CD4-positive, CD25-positive, alpha-beta regulatory T cell (primary cell): ENCODE results near the gene ZMYND15. TPM values are rescaled to one million over a fixed set of nuclear protein-coding genes. Genes with fewer than 3 reads are reported as not detected.
"Not testable (repeated sequence)": the region's sequence is repeated elsewhere in the genome, so short reads cannot be mapped to it uniquely, and the experiment has no call there.

Experiments
- ATAC-seq, 2 donors: fragments of 150-1000 bp; cut with Tn5 transposase; one replicate each; pipeline ENCODE4 v1.10.0; 2021; ENCODE audit warnings: low read depth in 2 of 2, moderate number of reproducible peaks in 2 of 2, moderate library complexity in 1 of 2
- DNase-seq, 3 donors: peaks; one replicate each; pipeline versions ENCODE4 v3.0.0 to v3.0.0-alpha.2; 2012 to 2022; ENCODE audit warnings: mixed read lengths in 1 of 3
- H3K27ac ChIP-seq: one replicate; pipeline ENCODE4 v1.7.0; 2013; ENCODE audit warnings: mild to moderate bottlenecking, low read length; ENCODE audit not compliant: insufficient read depth, poor library complexity, severe bottlenecking
- H3K27me3 ChIP-seq: one replicate; pipeline ENCODE4 v1.7.0; 2013; ENCODE audit warnings: low read length; ENCODE audit not compliant: control insufficient read depth, insufficient read depth
- H3K36me3 ChIP-seq: one replicate; pipeline ENCODE4 v1.7.0; 2013; ENCODE audit warnings: mild to moderate bottlenecking, low read length, moderate library complexity; ENCODE audit not compliant: control insufficient read depth, insufficient read depth
- H3K4me1 ChIP-seq: 2 replicates; pipeline ENCODE4 v1.7.0; 2013; ENCODE audit warnings: mild to moderate bottlenecking, low read length; ENCODE audit not compliant: insufficient read depth, control insufficient read depth, poor library complexity, severe bottlenecking
- H3K4me3 ChIP-seq: one replicate; pipeline ENCODE4 v1.7.0; 2013; ENCODE audit warnings: low read depth, mild to moderate bottlenecking, low read length, moderate library complexity
- H3K9me3 ChIP-seq, 2 experiments: 1 replicate in 1 of 2; 2 replicates in 1 of 2; pipeline ENCODE4 v1.7.0; 2013; ENCODE audit warnings: low read length in 2 of 2, mild to moderate bottlenecking in 1 of 2, moderate library complexity in 1 of 2; ENCODE audit not compliant: control insufficient read depth in 2 of 2
- H3K27ac Mint-ChIP-seq, 3 donors: one replicate each; pipeline ENCODE4 v1.8.0; 2020 to 2022; ENCODE audit warnings: mild to moderate bottlenecking in 3 of 3, mixed read lengths in 3 of 3, moderate library complexity in 2 of 3
- H3K27me3 Mint-ChIP-seq: one replicate; pipeline ENCODE4 v1.8.0; 2022; ENCODE audit warnings: mild to moderate bottlenecking, mixed read lengths
- H3K36me3 Mint-ChIP-seq: one replicate; pipeline ENCODE4 v1.8.0; 2020; ENCODE audit warnings: mixed read lengths
- H3K4me1 Mint-ChIP-seq, 4 donors: one replicate each; pipeline ENCODE4 v1.8.0; 2020 to 2022; ENCODE audit warnings: mixed read lengths in 4 of 4, mild to moderate bottlenecking in 1 of 4
- H3K4me3 Mint-ChIP-seq, 4 donors: one replicate each; pipeline ENCODE4 v1.8.0; 2020 to 2022; ENCODE audit warnings: mild to moderate bottlenecking in 4 of 4, mixed read lengths in 4 of 4, moderate library complexity in 3 of 4
- H3K9me3 Mint-ChIP-seq, 7 donors: one replicate each; pipeline ENCODE4 v1.8.0; 2020 to 2022; ENCODE audit warnings: mixed read lengths in 7 of 7, mild to moderate bottlenecking in 3 of 7, moderate library complexity in 2 of 7
- polyA plus RNA-seq, 4 donors: library from polyadenylated mRNA; unstranded; fragments of 300-500 nt; fragmentation: Illumina TruSeq; gene quantifications; one replicate each; pipeline ENCODE4 v1.2.3, GENCODE V29; 2021
- total RNA-seq: library from RNA; stranded (reverse); gene quantifications from one replicate; pipeline ENCODE4 v1.2.3, GENCODE V29; 2022

The ZMYND15 gene
- total and polyA plus RNA-seq, 5 donors from 2014 or later, result 1.0 TPM; not detected in 4

- Mint-ChIP-seq H3K36me3 (peaks cover 3% of the 10 kb centered on the region), H3K9me3 (peaks cover 0 to 1% (median 0%) of the 10 kb centered on the region in 7 donors), H3K4me3 (peak within 1 kb of the TSS; percentile 77 to 97 (median 92)), H3K4me1 (peaks cover 15 to 56% (median 37%) of the 10 kb centered on the region in 4 donors), H3K27me3 (peaks cover 7% of the 10 kb centered on the region), H3K27ac (peak within 1 kb of the TSS; percentile 95 to 96 (median 96))
- Histone ChIP-seq H3K4me3 (peak within 1 kb of the TSS; percentile 73), H3K36me3 (no peaks in the 10 kb centered on the region), H3K4me1 (peaks cover 43% of the 10 kb centered on the region), H3K27ac (peak within 1 kb of the TSS; percentile 88), H3K9me3 (no peaks in the 10 kb centered on the region), H3K27me3 (no peaks in the 10 kb centered on the region)
- peak; percentile 97 to 100 (median 99) for DNase-seq
- ATAC-seq, result peak; percentile 84 to 90
Observed at GRCh38 chr17:4709794-4710692, 29.6 kb upstream of the ZMYND15 start, which contains the start of gene ARRB2. TSS of gene ARRB2 (plus strand) at chr17:4710632. CDS start at chr17:4710722, 90 bp downstream.

- no peaks in the 10 kb centered on the region for H3K27me3 ChIP-seq
- ATAC-seq (no peak), DNase-seq (peak; percentile 27 to 85 (median 41))
- H3K36me3 ChIP-seq, result peaks cover 2% of the 10 kb centered on the region
- Mint-ChIP-seq H3K4me3 (peak overlapping the region; percentile 77 to 97 (median 92)), H3K4me1 (peaks cover 15 to 62% (median 41%) of the 10 kb centered on the region in 4 donors), H3K27me3 (peaks cover 12% of the 10 kb centered on the region), H3K9me3 (peaks cover 0 to under 1% (median 0%) of the 10 kb centered on the region in 7 donors), H3K36me3 (peaks cover 10% of the 10 kb centered on the region), H3K27ac (peak overlapping the region; percentile 95 to 96 (median 96))
- H3K9me3 ChIP-seq, result no peaks in the 10 kb centered on the region
- peaks cover 51% of the 10 kb centered on the region for H3K4me1 ChIP-seq
- H3K4me3 ChIP-seq, result peak overlapping the region; percentile 73
- peak overlapping the region; percentile 88 for H3K27ac ChIP-seq
Observed at GRCh38 chr17:4710693-4711634, 28.7 kb upstream of the ZMYND15 start.

DNA sequence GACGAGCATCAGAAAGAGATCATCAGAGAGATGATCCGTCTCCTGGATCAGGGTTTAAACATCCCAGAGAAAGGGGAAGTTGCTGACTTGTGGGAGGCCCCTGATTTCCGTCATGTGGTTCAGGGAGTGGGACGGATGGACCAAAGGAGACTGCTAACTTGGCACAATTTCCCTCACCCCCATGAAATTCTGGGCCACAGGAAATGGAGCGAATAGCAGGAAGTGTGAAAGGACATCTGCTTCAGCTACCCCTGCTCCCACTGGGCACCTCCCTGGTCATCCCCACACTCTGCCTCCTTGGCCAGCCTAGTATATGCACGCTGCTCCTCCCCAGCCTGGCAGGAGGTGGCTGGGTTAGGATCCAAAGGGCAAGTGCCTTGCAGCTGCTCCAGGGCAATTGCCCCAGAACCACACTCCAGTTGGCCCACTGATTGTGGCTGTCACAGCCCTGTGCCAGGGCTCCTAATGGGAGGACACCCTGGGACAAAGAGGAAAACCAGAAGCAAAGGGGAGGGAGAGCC is 27.9 kb upstream of the ZMYND15 start:
- Mint-ChIP-seq H3K4me3 (peak overlapping the region; percentile 77 to 97 (median 92)), H3K27me3 (peaks cover 12% of the 10 kb centered on the region), H3K4me1 (peaks cover 9 to 59% (median 39%) of the 10 kb centered on the region in 4 donors), H3K9me3 (no peaks in the 10 kb centered on the region), H3K36me3 (peaks cover 10% of the 10 kb centered on the region), H3K27ac (peak overlapping the region; percentile 93 to 96 (median 95))
- H3K27me3 ChIP-seq, result no peaks in the 10 kb centered on the region
- H3K9me3 ChIP-seq, result no peaks in the 10 kb centered on the region
- DNase-seq, result no peak
- H3K27ac ChIP-seq, result peak overlapping the region; percentile 88
- peak overlapping the region; percentile 73 for H3K4me3 ChIP-seq
- peaks cover 51% of the 10 kb centered on the region for H3K4me1 ChIP-seq
- ATAC-seq, result no peak
- peaks cover 6% of the 10 kb centered on the region for H3K36me3 ChIP-seq

DNA sequence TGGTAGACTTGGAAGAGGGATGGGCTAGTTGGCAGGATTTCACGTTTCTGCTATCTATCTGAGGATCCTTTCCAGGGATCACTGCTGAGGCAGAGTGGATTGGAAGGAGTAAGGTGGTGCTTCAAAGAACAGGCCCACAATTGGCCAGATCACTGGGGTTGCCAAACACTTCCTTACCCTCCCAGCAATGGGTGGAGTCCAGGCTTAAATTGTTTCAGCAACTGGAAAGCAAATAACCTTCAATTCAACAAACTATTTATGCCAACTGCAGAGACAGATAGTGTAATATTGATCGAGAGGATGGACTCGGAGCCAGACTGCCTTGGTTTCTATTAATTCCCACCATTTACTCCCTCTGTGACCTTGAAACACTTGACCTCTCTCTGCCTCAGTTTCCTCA is 27.1 kb upstream of the ZMYND15 start:
- DNase-seq (peak in 1 of 3 donors; percentile 33), ATAC-seq (no peak)
- Histone ChIP-seq H3K4me3 (peak overlapping the region; percentile 73), H3K36me3 (peaks cover 13% of the 10 kb centered on the region), H3K4me1 (peaks cover 51% of the 10 kb centered on the region), H3K27me3 (no peaks in the 10 kb centered on the region), H3K27ac (peak overlapping the region; percentile 88), H3K9me3 (no peaks in the 10 kb centered on the region)
- Mint-ChIP-seq H3K36me3 (peaks cover 10% of the 10 kb centered on the region), H3K27ac (peak overlapping the region; percentile 74 to 95 (median 89)), H3K9me3 (peaks cover 0 to 1% (median 0%) of the 10 kb centered on the region in 7 donors), H3K4me3 (peak overlapping the region; percentile 77 to 97 (median 92)), H3K27me3 (peaks cover 12% of the 10 kb centered on the region), H3K4me1 (peaks cover 9 to 60% (median 41%) of the 10 kb centered on the region in 4 donors)

DNA sequence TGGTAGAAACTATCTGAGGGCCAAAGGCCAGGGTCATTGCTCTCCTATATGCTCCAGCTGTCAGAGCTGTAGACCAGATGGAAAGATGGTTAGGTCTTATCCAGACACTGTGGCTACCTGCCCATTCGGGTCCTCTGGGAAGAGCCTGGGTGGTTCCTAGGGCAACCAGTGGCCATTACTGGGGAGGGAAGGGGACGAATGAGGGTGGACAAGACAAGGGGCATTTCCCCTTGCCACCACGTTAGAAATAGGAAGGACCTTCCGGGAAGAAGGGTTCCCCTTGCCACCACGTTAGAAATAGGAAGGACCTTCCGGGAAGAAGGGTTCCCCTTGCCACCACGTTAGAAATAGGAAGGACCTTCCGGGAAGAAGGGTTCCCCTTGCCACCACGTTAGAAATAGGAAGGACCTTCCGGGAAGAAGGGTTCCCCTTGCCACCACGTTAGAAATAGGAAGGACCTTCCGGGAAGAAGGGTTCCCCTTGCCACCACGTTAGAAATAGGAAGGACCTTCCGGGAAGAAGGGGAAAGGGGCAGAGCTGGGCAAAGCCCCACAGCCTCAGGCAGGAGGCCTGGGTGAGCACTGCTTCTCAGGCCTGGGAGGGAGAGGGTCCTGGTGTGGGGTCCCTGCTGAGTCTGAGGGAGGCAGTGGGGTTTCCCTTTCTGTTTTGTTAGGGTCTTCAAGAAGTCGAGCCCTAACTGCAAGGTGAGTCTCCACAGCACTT is 25.1 kb upstream of the ZMYND15 start:
- Mint-ChIP-seq H3K27ac (peak overlapping the region; percentile 93 to 97 (median 93)), H3K36me3 (peaks cover 12% of the 10 kb centered on the region), H3K4me1 (peaks cover 4 to 53% (median 33%) of the 10 kb centered on the region in 4 donors), H3K4me3 (peak overlapping the region; percentile 79 to 85 (median 82))
- Histone ChIP-seq H3K27ac (peak overlapping the region; percentile 70), H3K4me3 (peak overlapping the region; percentile 57), H3K36me3 (peaks cover 32% of the 10 kb centered on the region), H3K4me1 (peaks cover 51% of the 10 kb centered on the region)
- H3K9me3 Mint-ChIP-seq, DNase-seq, H3K9me3 ChIP-seq, ATAC-seq, H3K27me3 ChIP-seq, H3K27me3 Mint-ChIP-seq: not testable (repeated sequence)

GRCh38 chr17:4715063-4715744 is 24.4 kb upstream of the ZMYND15 start:
- peak overlapping the region; percentile 70 for H3K27ac ChIP-seq
- no peaks in the 10 kb centered on the region for H3K9me3 ChIP-seq
- Mint-ChIP-seq H3K27ac (peak overlapping the region; percentile 93 to 97 (median 93)), H3K9me3 (peaks cover 0 to 1% (median 0%) of the 10 kb centered on the region in 7 donors), H3K4me3 (peak overlapping the region; percentile 79 to 84 (median 80)), H3K36me3 (peaks cover 14% of the 10 kb centered on the region), H3K27me3 (peaks cover 5% of the 10 kb centered on the region), H3K4me1 (peaks cover 4 to 49% (median 28%) of the 10 kb centered on the region in 4 donors)
- peaks cover 47% of the 10 kb centered on the region for H3K4me1 ChIP-seq
- ATAC-seq, result no peak
- peak overlapping the region; percentile 55 for H3K4me3 ChIP-seq
- H3K36me3 ChIP-seq, result peaks cover 37% of the 10 kb centered on the region
- no peaks in the 10 kb centered on the region for H3K27me3 ChIP-seq
- DNase-seq, result peak in 2 of 3 donors; percentile 24 to 80
